Esophagus mucosa (tissue), 1 donor: ENCODE measurements around the gene UQCRQ. TPM values are rescaled to one million over a fixed set of nuclear protein-coding genes. Genes with fewer than 3 reads are reported as not detected.
"Not testable (repeated sequence)": the region's sequence is repeated elsewhere in the genome, so short reads cannot be mapped to it uniquely, and the experiment has no call there.

Experiments
- ATAC-seq: fragments of 200-7000 bp; cut with Tn5 transposase; one replicate; pipeline ENCODE4 v1.9.1; 2020
- total RNA-seq: library from RNA; stranded (reverse); gene quantifications from one replicate; pipeline ENCODE4 v1.2.4, GENCODE V29; 2023
- donor health status: DM: yes; HTN: yes; CAD: no.

The UQCRQ gene
- total RNA-seq, 1 donor from 2014 or later, result 509 TPM

DNA sequence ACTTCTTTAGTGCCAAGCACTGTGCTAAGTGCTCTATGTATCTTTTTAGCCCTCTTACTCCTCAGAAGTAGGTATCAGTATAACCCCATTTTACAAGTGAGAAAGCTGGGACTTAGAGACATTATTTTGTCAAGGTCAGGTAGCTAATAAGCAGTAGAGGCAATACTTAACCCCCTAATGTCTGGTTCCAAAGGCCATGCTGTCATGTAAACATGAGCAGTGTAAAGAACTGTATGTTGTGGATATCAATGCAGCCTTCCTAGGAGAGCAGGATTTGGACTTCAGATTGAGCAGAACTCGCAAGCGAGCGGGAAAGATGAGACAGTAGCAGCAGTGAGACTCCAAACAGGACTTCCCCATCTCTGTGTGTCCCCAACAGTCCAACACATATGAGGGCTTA, 32.4 kb upstream of the UQCRQ start:
- ATAC-seq, result no peak

DNA sequence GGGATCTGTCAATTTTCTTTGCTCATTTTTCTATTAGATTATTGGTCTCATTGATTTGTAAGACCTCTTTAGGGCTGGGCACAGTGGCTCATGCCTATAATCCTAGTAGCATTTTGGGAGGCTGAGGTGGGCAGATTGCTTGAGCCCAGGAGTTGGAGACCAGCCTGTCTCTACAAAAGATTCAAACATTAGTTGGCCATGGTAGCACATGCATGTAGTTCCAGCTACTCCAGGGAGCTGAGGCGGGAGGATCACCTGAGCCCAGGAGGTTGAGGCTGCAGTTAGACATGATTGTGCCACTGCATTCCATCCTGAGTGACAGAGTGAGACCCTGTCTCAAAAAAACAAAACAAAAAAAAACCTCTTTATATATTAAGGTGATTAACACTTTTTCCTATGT, 29.6 kb upstream of the UQCRQ start:
- no peak for ATAC-seq

DNA sequence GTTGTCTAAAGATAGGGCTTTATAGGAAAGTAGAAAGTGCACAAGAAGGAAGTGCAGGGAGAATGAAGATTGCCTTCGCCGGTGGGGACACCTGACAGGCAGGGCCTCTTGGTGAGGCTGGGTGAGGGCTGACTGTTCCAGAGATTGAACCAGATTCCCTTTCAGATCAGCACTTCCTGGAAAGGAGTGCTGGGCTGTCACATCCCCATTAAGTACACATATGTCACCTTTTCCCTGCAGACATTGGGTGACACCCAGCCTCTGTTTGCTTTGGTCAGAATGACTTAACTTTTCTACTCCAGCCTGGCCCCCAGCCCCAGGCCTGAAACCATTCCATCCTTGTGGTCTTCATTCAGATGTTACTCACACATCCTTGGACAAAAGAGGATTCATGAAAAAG, 28.6 kb upstream of the UQCRQ start:
- ATAC-seq, result peak; percentile 32

DNA sequence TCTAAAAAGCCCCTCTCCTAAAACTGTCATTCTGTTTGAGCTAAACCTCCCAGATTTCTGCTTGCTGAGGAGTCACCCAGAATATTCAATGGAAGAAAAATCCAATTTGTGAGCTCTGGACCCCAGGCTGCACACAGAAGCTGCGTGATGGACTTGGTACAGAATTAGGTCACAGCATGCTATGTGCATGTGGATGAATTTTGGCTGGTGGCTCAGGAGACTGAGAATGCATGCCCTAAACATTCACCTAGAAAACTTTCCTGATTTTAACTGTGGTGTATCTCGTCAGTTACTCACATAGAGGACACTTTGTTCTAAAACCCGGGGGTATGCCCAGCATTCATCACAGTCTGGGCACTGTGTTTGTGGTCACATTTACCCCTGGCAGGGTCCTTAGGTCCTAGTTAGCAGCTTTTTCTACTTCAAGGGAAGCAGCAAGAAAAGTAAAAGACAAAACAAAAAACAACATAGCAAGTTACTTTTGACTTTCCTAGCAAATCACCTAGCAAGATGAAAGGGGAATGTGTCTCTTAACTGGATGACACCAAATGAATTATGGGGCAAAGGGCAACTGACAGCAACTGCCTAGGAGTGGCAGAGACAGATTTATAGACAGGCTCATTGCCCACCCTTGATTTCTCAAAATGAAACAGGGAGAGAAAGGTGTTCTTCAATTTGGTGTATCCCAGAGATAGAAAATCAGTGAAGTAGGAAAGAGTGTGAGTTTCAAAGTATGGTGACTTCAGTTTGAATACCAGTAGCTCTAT, 27.7 kb upstream of the UQCRQ start:
- no peak for ATAC-seq

DNA sequence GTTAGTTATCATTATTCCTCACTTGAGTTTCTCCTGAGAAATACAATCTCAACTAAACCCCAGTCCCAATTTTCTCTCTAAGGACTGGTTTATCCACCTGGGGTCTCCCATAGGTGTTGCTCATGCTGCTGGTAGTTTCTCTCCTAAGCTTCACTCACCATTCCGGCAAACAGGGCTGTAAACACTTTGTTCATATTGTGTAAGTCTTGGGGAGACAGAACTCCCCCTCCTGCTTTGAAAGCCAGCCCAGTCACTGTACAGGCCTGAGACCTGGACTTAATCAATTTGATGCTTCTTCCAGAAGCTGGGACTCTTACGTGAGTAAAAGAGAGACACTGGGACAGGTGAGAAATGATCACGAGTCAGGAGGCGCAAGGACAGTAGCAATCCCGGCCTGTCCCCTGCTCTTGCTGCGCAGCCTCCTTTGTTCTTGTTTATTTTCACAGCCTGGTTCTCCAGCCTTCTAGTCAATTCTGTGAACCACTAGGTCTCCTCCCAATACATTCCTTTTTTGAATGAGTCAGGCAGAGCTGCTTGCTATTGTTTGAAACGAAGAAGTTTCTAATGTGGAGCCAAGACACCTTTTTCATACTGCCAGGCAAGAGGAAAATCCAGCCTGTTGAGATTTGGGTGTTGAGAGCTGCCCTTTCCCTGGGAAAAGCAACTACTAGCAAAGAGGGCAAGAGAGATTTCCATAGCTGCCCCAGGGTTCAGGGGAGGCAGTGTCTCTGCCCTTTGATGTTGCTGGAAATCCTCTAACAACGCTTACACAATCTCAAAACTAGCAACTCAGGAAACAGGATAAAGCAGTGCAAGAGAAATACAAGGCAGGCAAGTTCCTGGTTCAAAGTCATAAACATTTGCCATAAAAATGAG, 26.8 kb upstream of the UQCRQ start:
- ATAC-seq, result peak; percentile 81

DNA sequence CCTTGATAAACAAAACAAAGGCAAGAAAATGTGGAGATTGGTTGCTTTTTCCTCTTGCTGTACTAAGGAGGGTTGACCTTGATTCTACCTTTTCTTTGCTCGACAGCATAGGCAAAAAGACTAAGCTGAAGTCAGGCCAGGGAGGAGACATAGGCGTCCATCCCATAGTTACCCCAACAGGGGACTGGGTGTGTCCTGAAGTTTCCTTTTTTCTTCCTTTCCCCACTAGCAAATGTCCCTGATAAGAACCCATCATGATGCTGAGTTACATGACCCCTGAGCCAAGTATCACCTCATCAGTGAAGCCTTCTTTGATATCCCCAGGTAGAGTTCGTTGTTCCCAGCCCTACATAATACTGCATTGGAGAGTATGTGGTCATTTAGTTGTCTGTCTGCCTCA, 26.1 kb upstream of the UQCRQ start:
- no peak for ATAC-seq

DNA sequence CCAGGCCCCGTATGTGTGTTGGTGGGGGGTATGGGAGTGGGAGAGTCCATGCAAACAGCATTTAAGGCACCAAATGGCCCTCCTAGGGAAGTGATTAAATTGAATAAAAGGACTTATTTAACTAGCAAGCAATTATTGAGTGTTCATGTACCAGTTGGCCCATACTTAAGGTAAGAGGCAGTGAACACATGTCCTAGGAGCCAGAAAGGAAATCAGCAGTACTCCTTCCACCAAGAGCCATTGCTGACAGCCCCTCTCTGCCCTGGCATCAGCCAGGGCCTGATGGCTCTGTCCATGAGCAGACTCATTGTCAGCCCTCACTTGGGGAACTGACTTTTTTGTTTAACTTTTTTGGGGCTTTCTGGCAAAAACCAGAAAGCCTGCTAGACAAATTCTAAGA, 25.5 kb upstream of the UQCRQ start:
- ATAC-seq, result no peak

DNA sequence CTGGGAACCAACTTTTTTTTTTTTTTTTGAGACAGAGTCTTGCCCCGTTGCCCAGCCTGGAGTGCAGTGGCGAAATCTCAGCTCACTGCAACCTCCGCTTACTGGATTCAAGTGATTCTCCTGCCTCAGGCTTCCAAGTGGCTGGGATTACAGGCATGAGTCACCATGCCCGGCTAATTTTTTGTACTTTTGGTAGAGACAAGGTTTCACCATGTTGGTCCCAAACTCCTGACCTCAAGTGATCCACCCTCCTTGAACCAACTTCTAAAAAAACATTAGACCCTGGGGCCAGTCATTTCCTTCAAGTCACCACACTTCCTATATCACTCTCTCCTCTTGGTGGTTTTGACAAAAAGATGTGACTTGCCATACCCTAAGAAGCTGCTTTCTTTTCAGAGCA, 25.1 kb upstream of the UQCRQ start:
- peak; percentile 46 for ATAC-seq

DNA sequence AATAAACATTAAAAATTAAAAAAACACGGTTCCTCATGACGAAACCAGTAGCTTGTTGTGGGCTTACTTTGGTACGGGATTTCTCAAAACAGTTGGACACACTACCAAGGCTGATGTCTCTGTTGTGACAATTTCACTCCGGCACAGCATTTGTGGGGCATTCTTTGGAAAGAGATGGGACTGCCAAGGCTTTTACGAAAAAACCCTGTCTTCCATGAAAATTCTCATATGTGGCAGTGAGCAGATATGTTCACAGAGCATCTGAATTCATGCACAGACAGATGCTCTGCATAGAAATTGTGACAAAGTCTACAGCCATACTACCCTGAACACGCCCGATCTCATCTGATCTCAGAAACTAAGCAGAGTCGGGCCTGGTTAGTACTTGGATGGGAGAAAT, 18.2 kb upstream of the UQCRQ start:
- no peak for ATAC-seq

DNA sequence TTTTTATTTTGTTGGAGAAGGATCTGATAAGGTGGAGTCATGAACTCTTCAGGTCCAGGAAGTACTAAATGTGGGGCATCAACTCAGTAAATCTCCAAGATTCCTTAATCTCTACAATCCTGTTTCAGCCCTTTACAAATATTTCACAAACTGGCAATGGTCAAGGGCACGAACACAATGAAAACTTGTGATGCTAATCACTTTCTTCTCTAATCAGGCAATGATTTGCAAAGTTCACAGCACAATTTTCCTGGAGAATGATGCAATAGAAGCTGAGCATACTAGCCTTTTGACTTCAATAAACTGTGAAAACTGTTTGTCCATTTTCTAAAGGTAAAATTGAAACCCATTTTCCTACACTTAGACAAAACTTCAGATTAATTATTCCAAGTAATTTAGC, 17.1 kb upstream of the UQCRQ start:
- ATAC-seq, result no peak

DNA sequence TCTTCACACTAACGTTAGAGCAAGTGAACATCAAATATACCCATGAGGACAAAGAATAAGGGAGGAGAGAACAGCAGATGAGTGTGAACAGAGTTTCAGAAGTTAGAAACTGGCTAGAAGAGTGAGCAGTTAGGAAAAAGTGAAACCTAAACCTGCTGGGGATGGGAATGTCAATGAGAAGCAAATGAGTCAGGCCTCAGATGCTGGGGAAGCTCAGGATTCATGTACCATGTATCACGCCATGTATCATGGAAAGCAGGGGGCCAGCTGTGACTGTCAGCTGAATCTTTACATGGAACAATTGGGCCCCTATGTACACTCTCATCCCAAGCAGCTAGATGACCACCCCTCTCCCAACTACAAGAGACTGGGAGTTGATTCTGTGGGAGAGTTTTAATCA, 16.4 kb upstream of the UQCRQ start:
- no peak for ATAC-seq

DNA sequence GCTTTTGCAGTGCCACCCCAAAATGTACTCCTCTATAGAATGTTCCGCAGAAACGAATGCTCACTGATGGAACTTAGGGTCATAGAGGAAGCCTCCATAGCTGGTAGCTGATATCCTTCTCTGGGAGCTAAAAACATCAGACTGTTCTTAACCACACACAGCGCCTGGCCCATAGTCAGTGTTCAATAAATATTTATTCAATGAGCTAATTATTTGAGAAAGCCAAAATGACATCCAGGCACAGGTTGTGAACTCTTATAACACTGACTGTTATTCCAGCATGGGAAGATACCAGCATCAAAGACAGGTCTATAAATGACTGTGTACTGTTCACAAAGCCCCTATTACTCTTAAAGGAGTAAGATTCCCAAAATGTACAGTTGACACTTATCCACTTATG, 13.1 kb upstream of the UQCRQ start:
- no peak for ATAC-seq

DNA sequence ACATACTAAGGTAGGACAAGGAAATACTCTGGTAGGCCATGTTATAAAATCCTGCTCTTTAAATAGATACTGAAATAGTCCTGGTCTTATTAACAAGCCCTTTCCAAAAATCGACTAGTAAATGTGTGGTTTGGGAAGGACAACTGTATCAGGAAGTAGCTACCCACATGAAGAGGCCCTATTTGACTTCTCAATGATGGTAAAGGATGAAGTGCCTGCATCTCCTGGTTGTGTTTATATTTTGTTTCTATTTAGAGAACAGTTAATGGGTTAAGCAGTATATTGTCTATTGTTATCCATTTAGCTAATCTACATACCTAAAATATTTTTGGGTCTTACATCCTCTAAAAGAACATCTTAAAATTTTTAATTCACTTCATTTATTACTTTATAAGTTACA, 12.7 kb upstream of the UQCRQ start:
- ATAC-seq, result no peak

DNA sequence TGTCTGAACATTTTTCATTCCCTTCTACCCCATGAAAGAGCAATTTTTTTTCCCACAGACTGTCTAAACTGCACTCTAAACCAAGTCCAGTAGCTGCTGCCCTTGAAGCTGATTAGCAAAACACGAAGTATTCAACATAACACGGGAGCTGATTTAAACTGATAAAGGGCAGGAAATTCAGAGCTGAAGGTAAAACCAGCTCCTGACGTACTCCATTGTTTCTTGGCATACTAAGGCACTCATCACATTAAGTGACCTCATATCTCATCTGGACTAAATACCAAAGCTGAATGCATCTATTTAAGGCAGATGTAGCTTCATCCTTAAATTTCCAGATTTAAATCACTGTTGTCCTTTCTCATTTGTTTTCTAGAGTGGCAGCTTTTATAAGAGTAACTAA, 12.1 kb upstream of the UQCRQ start:
- ATAC-seq, result no peak

DNA sequence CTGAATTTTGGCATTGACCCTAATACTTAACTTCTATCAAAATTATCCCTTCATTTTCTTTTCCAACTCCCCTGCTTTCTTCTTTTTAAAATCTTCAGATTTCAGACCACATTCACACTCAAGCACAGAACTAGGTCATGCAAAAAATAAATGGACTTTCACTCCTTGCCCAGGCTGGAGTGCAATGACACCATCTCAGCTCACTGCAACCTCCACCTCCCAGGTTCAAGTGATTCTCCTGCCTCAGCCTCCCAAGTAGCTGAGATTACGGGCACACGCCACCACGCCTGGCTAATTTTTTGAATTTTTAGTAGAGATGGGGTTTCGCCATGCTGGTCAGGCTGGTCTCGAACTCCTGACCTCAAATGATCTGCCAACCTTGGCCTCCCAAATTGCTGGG, 11.4 kb upstream of the UQCRQ start:
- not testable (repeated sequence) for ATAC-seq

DNA sequence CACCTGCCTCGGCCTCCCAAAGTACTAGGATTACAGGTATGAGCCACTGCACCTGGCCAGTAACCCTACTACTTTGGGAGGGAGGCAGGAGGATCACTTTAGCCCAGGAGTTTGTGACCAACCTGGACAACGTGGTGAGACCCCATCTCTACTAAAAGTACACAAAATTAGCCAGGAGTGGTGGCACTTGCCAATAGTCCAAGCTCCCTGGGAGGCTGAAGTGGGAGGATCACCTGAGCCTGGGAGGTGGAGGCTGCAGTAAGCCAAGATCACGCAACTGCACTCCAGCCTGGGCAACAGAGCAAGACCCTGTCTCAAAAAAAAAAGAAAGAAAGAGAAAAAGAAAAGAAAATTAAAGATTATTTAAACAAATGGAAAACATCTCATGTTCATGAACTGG, 10.4 kb upstream of the UQCRQ start:
- no peak for ATAC-seq

DNA sequence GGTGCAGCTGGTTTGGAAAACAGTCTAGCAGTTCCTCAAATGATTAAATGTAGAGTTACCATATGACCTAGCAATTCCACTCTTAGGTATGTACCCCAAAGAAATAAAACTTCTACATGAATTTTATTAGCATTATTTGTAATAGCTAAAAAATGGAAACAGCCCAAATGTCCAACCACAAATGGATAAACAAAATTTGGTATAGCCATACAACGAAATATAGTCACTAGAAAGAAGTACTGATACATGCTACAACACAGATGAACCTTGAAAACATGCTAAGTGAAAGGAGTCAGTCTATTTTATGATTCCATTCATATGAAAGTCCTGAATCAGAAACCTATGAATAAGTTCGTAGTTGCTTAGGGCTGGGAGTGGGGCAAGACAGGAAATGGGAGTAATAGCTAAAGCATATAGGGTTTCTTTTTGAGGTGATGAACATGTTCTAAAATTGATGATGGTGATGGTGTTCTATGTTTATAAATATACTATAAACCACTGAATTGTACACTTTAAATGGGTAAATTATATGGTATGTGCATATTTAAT, 6.5 kb upstream of the UQCRQ start:
- ATAC-seq, result no peak

DNA sequence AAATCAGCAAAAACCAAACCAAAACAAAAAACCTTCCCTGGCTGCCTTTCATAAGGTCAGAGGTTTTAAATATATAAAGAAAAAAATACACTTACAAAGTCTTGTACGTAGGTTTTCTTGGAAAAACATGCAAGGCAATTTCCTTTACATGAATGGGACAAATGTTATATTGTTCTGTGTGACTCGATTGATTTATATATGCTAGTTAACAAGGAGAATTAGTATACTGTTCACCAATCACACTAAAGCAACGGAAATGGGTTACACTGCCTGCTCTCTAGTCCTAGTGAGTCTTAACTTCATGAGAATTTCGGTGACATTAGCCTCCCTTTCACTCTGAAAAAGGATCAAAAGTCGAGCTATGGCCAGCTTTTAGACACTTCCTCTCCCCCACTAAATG, 5.7 kb upstream of the UQCRQ start:
- no peak for ATAC-seq

DNA sequence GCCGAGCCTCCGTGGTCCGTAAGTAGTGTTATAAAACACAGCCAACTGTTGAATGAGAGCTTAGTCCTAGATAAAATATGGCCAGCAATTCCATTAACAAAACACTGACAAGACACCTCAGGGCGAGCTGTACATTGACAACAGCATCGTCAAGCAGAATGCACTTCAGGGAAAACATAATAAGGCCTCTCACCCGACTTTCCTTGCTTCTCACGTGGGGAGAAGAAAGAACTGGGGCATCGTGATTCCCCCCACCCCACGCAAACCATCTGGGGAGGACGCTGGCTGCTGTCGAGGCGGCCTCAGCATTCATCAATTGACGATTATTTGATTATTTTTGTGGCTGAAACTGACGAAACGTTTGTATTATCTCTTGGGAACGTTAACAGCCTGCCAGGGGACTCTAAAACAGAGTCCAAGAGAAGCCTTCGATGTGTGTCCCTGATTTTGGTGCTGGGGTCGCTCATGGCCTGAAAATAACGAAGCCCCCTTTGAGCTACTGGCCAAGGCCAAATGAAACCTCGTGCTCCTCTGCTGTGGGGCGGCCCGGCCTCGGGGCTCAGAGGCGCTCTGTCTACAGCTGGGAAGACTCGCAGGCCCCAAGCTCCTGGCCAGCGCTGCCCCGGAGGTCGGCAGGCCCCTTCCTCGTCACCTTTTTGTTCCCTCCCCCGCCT, 637 bp upstream of the UQCRQ start:
- ATAC-seq, result peak; percentile 52

DNA sequence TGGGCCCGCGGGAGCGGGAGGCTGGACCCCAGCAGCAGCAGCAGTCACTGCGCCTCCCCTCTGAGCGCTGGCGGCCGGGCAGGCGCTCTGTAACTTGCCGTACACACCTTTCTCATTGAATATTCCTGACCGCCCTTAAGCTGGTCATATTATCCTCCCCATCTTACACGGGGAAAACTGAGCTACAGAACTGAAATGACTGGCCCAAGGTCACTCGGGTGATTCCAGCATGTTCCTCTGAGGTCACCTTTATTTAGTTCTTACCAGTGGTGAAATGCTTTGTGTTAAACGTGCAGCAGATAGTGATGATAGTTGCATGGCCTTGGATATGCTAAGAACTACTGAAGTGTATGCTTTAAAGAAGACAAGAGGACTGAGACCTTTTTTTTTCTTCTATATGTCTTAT, 607 bp downstream of the UQCRQ start:
- no peak for ATAC-seq

DNA sequence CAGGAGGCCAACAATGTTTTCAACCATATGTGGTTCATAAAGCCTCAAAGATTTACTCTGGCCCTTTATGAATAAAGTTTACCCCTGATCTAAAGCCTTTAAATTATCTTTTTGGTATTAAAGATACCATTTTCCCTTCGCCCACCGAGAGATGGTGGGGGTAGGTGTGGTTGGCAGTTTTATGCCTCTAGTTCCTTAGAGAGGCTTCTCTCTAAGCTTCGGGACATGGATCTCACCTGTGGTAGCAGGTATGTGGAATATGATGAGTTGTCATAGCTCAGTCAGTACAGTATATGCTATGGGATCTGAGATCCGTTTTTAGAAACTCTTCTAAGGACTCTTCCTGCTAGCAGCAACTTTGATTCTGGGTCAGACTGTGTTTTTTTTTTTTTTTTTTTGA, 2.3 kb downstream of the UQCRQ start:
- no peak for ATAC-seq

DNA sequence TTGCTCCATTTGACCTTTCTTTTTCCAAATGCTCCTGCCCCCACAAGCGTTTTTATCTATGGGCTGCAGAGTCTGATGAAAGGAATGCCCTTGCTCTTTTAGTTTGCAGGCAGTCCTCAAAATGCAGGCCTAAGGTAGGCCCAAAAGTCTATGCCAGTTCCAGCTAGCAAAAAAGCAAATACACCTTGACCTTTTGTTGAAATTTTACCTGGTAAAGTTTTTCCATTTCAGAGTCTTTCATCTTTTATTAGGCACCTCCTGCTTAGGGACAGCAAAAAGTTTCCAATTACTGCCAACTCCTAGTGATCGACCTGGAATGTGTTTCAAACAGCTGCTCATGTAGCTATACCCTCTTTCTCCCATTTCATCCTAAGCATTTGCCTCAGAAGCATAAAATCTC, 4.4 kb downstream of the UQCRQ start:
- no peak for ATAC-seq
